HG02588 (cell line): ENCODE results near the gene TCP11X1.
"Not testable (repeated sequence)": the region's sequence is repeated elsewhere in the genome, so short reads cannot be mapped to it uniquely, and the experiment has no call there.

Experiments used
- ATAC-seq: cut with Tn5 transposase; IDR thresholded peaks from one replicate; pipeline ENCODE4 v1.9.1; 2021; ENCODE audit warnings: mild to moderate bottlenecking, moderate library complexity; ENCODE audit not compliant: unreplicated experiment

The TCP11X1 gene

DNA sequence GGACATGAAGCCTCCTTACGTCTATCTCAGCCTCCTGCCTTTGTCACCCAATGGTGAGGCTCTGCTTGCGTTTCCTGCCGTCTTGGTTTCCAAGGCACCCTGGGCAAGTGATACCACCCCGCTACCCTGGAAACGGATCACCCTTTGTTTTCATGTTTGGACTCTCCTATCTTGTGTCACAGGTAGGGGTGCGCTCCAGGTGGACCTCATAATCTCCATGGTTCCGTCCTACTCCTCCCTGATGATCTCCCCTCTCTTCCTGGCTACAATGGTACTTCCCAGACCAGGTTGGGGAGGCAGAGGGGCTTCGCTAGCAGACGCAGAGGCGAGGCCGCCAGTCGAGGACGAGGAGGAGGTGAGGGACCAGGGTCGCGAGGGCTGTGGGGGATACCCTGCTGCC, at the start of gene TCP11X1:
TCP11X1 (plus strand) TSS at position 316 of the 400 bp plus-strand sequence.
- not testable (repeated sequence) for ATAC-seq

DNA sequence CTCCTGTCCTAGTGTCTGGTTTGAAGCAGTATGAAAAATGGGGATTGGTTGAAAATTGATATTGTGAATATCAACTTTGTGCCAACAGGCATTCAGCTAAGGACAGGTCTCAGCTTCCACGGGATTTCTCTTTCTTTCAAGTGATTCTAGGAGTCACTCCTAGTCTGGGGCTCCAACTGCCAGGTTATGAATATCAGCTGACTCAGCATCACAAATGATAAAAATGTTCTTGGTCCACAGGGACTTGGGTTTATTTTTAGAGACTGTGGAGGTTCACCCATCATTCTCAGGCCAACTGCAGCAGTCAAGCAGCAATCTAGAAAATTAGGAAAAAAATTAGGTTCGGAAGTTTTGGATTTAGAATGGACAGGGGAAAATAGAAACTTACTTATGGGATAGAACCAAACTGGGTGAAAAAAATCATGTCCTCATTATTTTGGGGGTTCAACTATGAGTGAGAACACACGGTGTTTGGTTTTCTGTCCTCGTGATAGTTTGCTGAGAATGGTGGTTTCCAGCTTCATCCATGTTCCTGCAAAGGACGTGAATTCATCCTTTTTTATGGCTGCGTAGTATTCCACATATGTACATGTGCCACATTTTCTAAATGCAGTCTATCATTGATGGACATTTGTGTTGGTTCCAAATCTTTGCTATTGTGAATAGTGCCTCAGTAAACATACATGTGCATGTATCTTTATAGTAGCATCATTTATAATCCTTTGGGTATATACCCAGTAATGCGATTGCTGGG, 29.0 kb upstream of the TCP11X1 start:
- no peak for ATAC-seq

DNA sequence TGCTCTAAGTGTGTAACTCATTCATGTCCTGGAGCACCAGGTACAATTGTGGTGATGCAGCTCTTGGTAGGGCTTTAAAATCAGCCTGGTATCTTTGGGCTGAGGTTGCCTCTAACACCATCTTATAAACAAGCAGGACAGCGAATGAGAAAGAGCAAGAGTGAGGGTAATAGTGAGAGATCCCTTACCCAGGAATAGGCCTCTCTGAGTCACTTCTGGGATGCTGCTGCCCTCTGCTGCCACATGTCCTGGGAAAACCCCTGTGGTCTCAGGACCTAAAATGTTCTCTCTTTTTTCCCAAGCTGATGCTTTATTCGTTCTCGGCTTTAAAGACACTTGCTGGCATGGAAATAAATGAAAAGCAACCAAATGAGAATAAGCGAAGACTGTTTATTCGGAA, 7.2 kb upstream of the TCP11X1 start:
- ATAC-seq: not testable (repeated sequence)

GRCh38 chrX:102216497-102216896, 1.4 kb downstream of the TCP11X1 start:
- ATAC-seq: not testable (repeated sequence)

DNA sequence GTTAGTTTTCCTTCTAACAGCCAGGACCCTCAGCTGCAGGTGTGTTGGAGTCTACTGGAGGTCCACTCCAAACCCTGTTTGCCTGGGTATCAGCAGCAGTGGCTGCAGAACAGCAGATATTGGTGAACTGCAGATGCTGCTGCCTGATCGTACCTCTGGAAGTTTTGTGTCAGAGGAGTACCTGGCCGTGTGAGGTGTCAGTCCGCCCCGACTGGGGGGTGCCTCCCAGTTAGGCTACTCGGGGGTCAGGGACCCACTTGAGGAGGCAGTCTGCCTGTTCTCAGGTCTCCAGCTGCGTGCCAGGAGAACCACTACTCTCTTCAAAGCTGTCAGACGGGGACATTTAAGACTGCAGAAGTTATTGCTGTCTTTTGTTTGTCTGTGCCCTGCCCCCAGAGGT, 20.6 kb downstream of the TCP11X1 start:
- not testable (repeated sequence) for ATAC-seq

DNA sequence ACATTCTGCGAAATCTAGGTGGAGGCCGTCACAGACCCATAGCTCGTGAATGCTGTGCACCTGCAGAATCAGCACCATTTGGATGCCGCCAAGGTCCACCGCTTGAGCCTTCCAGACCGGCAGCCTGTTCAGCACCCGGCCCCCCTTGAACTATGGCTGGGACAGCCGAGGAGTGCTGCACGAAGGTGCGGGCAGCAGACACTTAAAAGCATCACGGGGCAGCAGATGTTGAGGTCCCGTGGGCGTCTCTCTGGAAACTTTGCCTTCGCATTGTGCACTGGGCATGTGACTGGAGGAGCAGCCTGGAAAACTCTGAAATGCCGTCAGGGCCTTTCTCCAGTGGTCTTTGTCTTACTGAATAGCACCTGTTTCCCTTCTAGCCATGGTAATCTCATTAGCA, 25.2 kb downstream of the TCP11X1 start:
- not testable (repeated sequence) for ATAC-seq

DNA sequence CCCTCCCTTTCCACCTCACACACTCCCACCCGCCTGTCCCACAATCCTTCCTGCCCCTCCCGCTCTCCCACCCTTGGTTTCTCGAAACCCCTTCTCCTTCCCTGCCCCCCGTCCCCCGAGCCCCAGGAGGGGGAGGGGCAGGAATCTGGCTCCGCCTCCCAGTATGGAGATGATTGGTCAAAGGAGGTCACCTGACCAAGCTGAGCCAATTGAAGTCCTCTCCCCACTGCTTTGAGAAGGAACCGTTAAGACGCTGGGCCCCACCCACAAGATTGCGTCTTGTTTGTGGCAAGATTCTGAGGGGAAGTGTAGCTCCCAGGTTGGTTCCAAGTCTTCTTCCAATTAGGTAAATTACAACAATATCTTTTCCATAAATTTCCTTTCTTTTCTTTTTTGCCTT, 31.8 kb downstream of the TCP11X1 start, which contains the start of gene NXF2:
NXF2 (plus strand) TSS at position 275 of the 400 bp plus-strand sequence. CDS start 59,912 bp downstream, outside the sequence.
- not testable (repeated sequence) for ATAC-seq

DNA sequence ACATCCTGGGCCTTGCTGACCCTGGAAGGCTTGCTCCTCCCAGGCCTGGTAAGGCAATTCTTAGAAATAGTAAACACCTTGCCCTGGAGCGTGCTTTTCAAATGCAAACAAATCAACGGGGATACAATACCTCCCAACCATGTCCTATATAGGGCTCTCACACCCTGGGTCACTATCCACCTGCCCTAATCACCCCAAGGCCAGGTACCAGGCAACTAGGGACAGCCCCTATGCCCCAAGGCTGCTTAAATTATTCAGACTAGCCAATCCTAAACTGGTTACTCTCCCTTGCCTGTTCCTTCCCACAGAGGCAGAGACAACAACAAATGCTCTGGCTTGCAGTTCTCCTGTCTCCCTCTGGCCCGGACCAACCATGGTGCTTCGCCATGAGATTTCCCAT, 57.1 kb downstream of the TCP11X1 start:
- not testable (repeated sequence) for ATAC-seq
